Heart left ventricle (tissue), 16 donors: ENCODE measurements around the gene LGALS9. TPM values are rescaled to one million over a fixed set of nuclear protein-coding genes. Genes with fewer than 3 reads are reported as not detected.
"Not testable (repeated sequence)": the region's sequence is repeated elsewhere in the genome, so short reads cannot be mapped to it uniquely, and the experiment has no call there.

Experiments
- ATAC-seq, 4 donors: fragments of 200-7000 bp; cut with Tn5 transposase; one replicate each; pipeline ENCODE4 v1.9.1; 2020 to 2022; ENCODE audit warnings: moderate library complexity in 4 of 4, mild to moderate bottlenecking in 3 of 4, moderate number of reproducible peaks in 1 of 4
- DNase-seq, 5 donors: peaks; one replicate each; pipeline ENCODE4 v3.0.0-alpha.2; 2020
- H3K27ac ChIP-seq, 12 donors: fragments of 200-600 bp; sonication (generic) in 4 of 12; one replicate each; pipeline versions ENCODE4 v1.5.0 to v1.8.0; 2016 to 2022; ENCODE audit warnings: mild to moderate bottlenecking in 2 of 12
- H3K27me3 ChIP-seq, 9 donors: fragments of 200-600 bp; sonication (generic) in 2 of 9; one replicate each; pipeline versions ENCODE4 v1.5.1 to v1.8.0; 2016 to 2022; ENCODE audit warnings: mild to moderate bottlenecking in 3 of 9
- H3K36me3 ChIP-seq, 9 donors: fragments of 200-600 bp; sonication (generic) in 2 of 9; one replicate each; pipeline versions ENCODE4 v1.5.0 to v1.8.0; 2018 to 2022; ENCODE audit warnings: mild to moderate bottlenecking in 2 of 9
- H3K4me1 ChIP-seq, 12 donors: fragments of 200-600 bp; sonication (generic) in 4 of 12; one replicate each; pipeline versions ENCODE4 v1.5.0 to v1.8.0; 2016 to 2022; ENCODE audit warnings: mild to moderate bottlenecking in 3 of 12
- H3K4me3 ChIP-seq, 12 donors: fragments of 200-600 bp; sonication (generic) in 4 of 12; one replicate each; pipeline versions ENCODE4 v1.5.0 to v1.8.0; 2017 to 2022; ENCODE audit warnings: mild to moderate bottlenecking in 9 of 12, moderate library complexity in 4 of 12
- H3K9me3 ChIP-seq, 12 donors: fragments of 200-600 bp; sonication (generic) in 4 of 12; one replicate each; pipeline versions ENCODE4 v1.5.0 to v1.8.0; 2016 to 2022; ENCODE audit warnings: mild to moderate bottlenecking in 1 of 12
- CTCF ChIP-seq, 12 donors: fragments of 200-600 bp; sonication (generic) in 4 of 12; IDR thresholded peaks; one replicate each; pipeline versions ENCODE4 v1.5.0 to v1.8.0; 2018 to 2022; ENCODE audit warnings: antibody characterized with exemption in 12 of 12, mild to moderate bottlenecking in 5 of 12
- POLR2A ChIP-seq, 2 donors: fragments of 450-650 bp; IDR thresholded peaks; one replicate each; pipeline ENCODE4 v1.6.1; 2017; ENCODE audit warnings: antibody characterized with exemption in 2 of 2, mild to moderate bottlenecking in 2 of 2, moderate library complexity in 2 of 2
- WGBS, 4 donors: extraction: QIAGEN DNeasy Blood & Tissue Kit in 2 of 4; methylation state at CpG; one replicate each; pipeline versions ENCODE4 v1.1.5 to v1.1.7; 2013 to 2018; 5-methylcytosine and 5-hydroxymethylcytosine counted together
- intact Hi-C, 10 donors: fragments of 100-400 bp; cut with DNase I; formaldehyde crosslinking; loops; one replicate each; pipeline versions ENCODE4 v1.11.1 to v1.14.2; 2022
- polyA plus RNA-seq, 2 donors: library from polyadenylated mRNA; stranded (reverse); fragments of 200-250 nt; gene quantifications; one replicate each; pipeline ENCODE4 v1.2.3, GENCODE V29; 2013
- total RNA-seq, 9 donors: library from RNA; depleted of rRNA in 2 of 9; stranded (reverse); fragments of >200 nt in 2 of 9; fragmentation: NEBNext Ultra II Directional in 3 of 9; extraction: Animal tissue kit (Norgen Biotek cat#: 25700) in 3 of 9; gene quantifications; one replicate each; pipeline versions ENCODE4 v1.1.0 to v1.2.4, GENCODE V29; 2016 to 2023
- donor health status: ischemic (EF 13 %, LVEDD 7.1; RV severe dilation, severe dysfunction).
- donor health status: healthy with polysubstance abuse.
- donor health status: DM: no; HTN: yes; CAD: no.
- donor health status: DM: no; HTN: no; CAD: no.
- donor health status: ischemic (EF 25% LVEDD 6.9; RV normal size, moderate dysfunction).
- donor health status: ischemic (EF 25% LVEDD 5.7; RV mildly dilated, moderate dysfunction).
- donor health status: healthy.
- donor health status: DM: yes; HTN: yes; CAD: no.
- donor health status: ischemic (EF 35%, LVEDD 5.7; RV mildly dilated, moderate dysfunction).
- donor health status: nonischemic (EF 11% LVEDD 7.7; RV severe dilation, severe dysfunction).
- donor health status: DM: yes; HTN: yes; CAD: no.
- donor health status: PGD.
- donor health status: ischemic (EF 29% LVEDD 5.4; RV normal size, mild dysfunction).
- donor health status: nonischemic (EF 23%, LVEDD 6.1; RV moderate dilation, normal function).

The LGALS9 gene
- total and polyA plus RNA-seq, 11 donors: 7.9 to 173 (median 22.1) TPM

- TF ChIP-seq POLR2A (IDR thresholded peaks at IDR 0.05): no peak
- TF ChIP-seq CTCF (IDR thresholded peaks at IDR 0.05): no peak
- ATAC-seq: no peak
- no peak overlapping the region for H3K4me3 ChIP-seq
- H3K27me3 ChIP-seq: no peaks in the 10 kb centered on the region
- peaks cover 0 to 16% (median 1%) of the 10 kb centered on the region in 12 donors for H3K4me1 ChIP-seq
- no peak for DNase-seq
- intact Hi-C loops: no loop called here
- H3K9me3 ChIP-seq: no peaks in the 10 kb centered on the region
- H3K27ac ChIP-seq: peak overlapping the region in 2 of 12 donors; percentile 28 to 34
- WGBS, 4 donors: 80 to 91% (median 89%) methylated on average over 3 of the region's 3 CpGs
- H3K36me3 ChIP-seq: peaks cover 0 to 65% (median 37%) of the 10 kb centered on the region in 9 donors
These were observed 6.4 kb upstream of the LGALS9 start for GRCh38 chr17:27624539-27624938.

GRCh38 chr17:27625856-27626255, 5.1 kb upstream of the LGALS9 start:
- Histone ChIP-seq H3K27me3 (no peaks in the 10 kb centered on the region), H3K4me3 (no peak overlapping the region), H3K4me1 (peaks cover 0 to 16% (median 3%) of the 10 kb centered on the region in 12 donors), H3K27ac (no peak overlapping the region), H3K9me3 (no peaks in the 10 kb centered on the region), H3K36me3 (peaks cover 0 to 52% (median 25%) of the 10 kb centered on the region in 9 donors)
- no peak for ATAC-seq
- intact Hi-C loops: no loop called here
- 88 to 94% (median 91%) methylated on average over 5 of the region's 5 CpGs for WGBS, 4 donors
- TF ChIP-seq CTCF (IDR thresholded peaks at IDR 0.05) (no peak), POLR2A (IDR thresholded peaks at IDR 0.05) (no peak)
- DNase-seq: no peak

GRCh38 chr17:27627514-27627913, 3.5 kb upstream of the LGALS9 start:
- intact Hi-C loops: no loop called here
- TF ChIP-seq CTCF (IDR thresholded peaks at IDR 0.05) (no peak), POLR2A (IDR thresholded peaks at IDR 0.05) (no peak)
- Histone ChIP-seq H3K9me3 (no peaks in the 10 kb centered on the region), H3K4me3 (no peak overlapping the region), H3K4me1 (peaks cover 0 to 29% (median 10%) of the 10 kb centered on the region in 12 donors), H3K36me3 (peaks cover 0 to 37% (median 10%) of the 10 kb centered on the region in 9 donors), H3K27me3 (no peaks in the 10 kb centered on the region), H3K27ac (no peak overlapping the region)
- no peak for ATAC-seq
- 89 to 92% (median 90%) methylated on average over 10 of the region's 10 CpGs for WGBS, 4 donors
- DNase-seq: no peak

GRCh38 chr17:27628376-27628775, 2.6 kb upstream of the LGALS9 start:
- ATAC-seq: no peak
- H3K4me3 ChIP-seq: no peak overlapping the region
- H3K27me3 ChIP-seq: no peaks in the 10 kb centered on the region
- H3K27ac ChIP-seq: no peak overlapping the region
- 92 to 95% (median 93%) methylated on average over 5 of the region's 5 CpGs for WGBS, 4 donors
- no peaks in the 10 kb centered on the region for H3K9me3 ChIP-seq
- intact Hi-C loops: no loop called here
- TF ChIP-seq POLR2A (IDR thresholded peaks at IDR 0.05): no peak
- TF ChIP-seq CTCF (IDR thresholded peaks at IDR 0.05): no peak
- peaks cover 0 to 28% (median 8%) of the 10 kb centered on the region in 9 donors for H3K36me3 ChIP-seq
- peaks cover 4 to 33% (median 15%) of the 10 kb centered on the region in 12 donors for H3K4me1 ChIP-seq
- no peak for DNase-seq

GRCh38 chr17:27629260-27629659, 1.7 kb upstream of the LGALS9 start:
- H3K27me3 ChIP-seq, DNase-seq, ATAC-seq, H3K27ac ChIP-seq, H3K4me3 ChIP-seq, intact Hi-C loops, H3K9me3 ChIP-seq: not testable (repeated sequence)
- Histone ChIP-seq H3K4me1 (peaks cover 5 to 36% (median 24%) of the 10 kb centered on the region in 12 donors), H3K36me3 (peaks cover 0 to 21% (median 2%) of the 10 kb centered on the region in 9 donors)
- 85 to 95% (median 91%) methylated on average over 3 of the region's 3 CpGs for WGBS, 4 donors
